Measurements from ENCODE around the gene ZNF667.

GRCh38 chr19:56423276-56423984 lies 53.7 kb downstream of the ZNF667 start:
- no peak for TF ChIP-seq CTCF (IDR thresholded peaks at IDR 0.05; ENCODE audit: low read depth, low read length)
- TF ChIP-seq EZH2phosphoT487 (IDR thresholded peaks at IDR 0.05; ENCODE audit: low read depth) = no peak
